Choroid plexus epithelial cell (primary cell): ENCODE results near the gene REELD1.
A peak's percentile ranks its signal among the peaks of the same experiment; 100 is the strongest.

Source experiments
- DNase-seq: peaks from one replicate; pipeline ENCODE4 v3.0.0-alpha.2; 2010; ENCODE audit warnings: low read depth
- H3K4me3 ChIP-seq: 2 replicates; pipeline ENCODE4 v1.5.1; 2011; ENCODE audit warnings: low read depth, mild to moderate bottlenecking, control low read depth, low read length, moderate library complexity
- TF ChIP-seq, protein P1 (sequence below): conservative IDR thresholded peaks from 2 replicates; pipeline ENCODE4 v1.5.1; 2011; ENCODE audit warnings: low read depth, mild to moderate bottlenecking, control low read depth, inconsistent platforms, low read length, moderate library complexity

REELD1 gene

DNA sequence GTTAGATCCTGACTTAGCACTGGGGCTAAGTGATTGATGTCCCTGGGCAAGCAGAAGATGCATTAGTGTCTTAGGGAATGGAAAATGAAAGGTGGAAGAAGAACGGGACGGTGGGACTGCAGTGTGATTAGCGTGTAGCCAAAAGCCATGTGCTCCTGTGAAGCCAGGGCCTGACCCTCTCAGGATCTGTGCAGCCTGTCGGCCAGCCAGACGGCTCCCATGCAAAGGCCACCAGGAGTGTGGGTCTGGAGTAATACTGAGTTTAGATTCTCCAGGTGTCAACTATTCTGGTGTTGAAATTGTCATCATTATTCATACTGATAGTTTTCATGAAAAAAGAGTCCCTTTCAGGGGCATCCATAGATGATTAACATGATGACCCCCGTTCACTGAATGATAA lies 32.0 kb downstream of the REELD1 start:
- DNase-seq = no peak
- TF ChIP-seq, protein P1, sequence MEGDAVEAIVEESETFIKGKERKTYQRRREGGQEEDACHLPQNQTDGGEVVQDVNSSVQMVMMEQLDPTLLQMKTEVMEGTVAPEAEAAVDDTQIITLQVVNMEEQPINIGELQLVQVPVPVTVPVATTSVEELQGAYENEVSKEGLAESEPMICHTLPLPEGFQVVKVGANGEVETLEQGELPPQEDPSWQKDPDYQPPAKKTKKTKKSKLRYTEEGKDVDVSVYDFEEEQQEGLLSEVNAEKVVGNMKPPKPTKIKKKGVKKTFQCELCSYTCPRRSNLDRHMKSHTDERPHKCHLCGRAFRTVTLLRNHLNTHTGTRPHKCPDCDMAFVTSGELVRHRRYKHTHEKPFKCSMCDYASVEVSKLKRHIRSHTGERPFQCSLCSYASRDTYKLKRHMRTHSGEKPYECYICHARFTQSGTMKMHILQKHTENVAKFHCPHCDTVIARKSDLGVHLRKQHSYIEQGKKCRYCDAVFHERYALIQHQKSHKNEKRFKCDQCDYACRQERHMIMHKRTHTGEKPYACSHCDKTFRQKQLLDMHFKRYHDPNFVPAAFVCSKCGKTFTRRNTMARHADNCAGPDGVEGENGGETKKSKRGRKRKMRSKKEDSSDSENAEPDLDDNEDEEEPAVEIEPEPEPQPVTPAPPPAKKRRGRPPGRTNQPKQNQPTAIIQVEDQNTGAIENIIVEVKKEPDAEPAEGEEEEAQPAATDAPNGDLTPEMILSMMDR = no peak
- no peak overlapping the region for H3K4me3 ChIP-seq

DNA sequence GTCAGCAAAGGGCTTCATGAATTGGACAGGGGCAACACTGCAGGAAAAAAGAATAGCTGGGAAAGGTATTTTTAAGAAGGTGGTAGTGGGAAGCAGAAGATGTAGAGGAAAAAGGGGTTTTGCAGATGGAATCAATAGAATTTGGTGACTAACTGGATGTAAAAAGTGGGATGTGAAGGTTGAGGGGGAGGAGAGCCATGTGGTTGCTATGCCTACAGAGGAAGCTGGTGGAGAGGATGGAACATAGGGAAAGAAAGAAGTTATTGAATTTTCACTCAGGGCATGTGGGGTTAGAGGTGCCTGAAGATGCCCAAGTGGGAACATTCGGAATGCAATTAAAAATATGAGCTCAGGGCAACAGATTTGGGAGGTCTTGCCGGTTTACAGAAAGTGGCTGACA lies 33.0 kb downstream of the REELD1 start:
- no peak for DNase-seq
- H3K4me3 ChIP-seq = no peak overlapping the region
- TF ChIP-seq, protein P1 = no peak

DNA sequence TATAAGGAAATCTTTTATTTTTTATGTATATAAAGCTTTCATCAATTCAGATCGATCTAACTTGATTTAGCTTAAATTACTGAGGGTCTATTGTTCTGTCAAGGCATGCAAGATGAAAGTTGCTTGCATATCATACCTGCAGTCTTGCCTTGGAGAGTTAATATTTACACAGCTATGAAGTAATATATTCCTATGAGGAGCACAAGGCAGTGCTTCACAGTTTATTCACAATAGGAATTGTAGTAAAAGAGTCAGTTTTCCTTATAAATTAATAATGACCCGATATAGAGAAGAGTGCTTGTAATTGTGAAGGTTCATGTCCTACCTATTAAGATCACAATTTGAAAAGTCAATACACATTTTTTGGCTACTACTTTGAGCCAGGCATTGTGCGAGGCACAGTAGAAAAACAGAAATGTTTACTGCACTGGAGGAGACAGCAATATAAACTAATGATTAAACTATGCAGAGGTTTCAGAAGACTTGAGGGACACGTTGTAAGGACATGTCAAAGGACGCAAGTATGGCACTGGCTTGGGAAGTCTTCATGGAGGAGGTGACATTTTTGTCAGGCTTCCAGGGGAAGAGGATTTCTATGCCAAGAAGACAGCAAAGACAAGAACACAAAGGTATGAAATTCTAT lies 38.8 kb downstream of the REELD1 start:
- H3K4me3 ChIP-seq = no peak overlapping the region
- DNase-seq = no peak
- TF ChIP-seq, protein P1 = no peak

DNA sequence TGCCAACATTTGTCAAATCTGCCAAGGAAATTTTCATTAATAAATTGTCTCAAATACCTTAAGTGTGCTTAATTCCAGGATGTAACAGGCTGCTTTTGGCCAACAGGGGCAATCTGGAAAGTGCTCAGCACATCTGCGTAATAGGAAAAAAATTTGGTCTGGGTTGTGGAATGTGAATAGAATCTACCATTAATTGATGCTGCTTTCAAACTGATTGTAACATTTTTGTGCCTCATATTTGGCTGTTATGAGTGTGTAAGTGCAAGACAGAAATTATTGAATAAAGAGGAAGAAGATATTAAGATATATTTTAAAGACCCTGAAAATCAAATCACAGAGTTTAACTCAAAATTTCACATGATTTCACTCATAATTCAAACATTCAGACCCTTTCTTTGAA lies 41.1 kb downstream of the REELD1 start:
- TF ChIP-seq, protein P1 = peak; percentile 41
- no peak overlapping the region for H3K4me3 ChIP-seq
- DNase-seq = peak; percentile 80

DNA sequence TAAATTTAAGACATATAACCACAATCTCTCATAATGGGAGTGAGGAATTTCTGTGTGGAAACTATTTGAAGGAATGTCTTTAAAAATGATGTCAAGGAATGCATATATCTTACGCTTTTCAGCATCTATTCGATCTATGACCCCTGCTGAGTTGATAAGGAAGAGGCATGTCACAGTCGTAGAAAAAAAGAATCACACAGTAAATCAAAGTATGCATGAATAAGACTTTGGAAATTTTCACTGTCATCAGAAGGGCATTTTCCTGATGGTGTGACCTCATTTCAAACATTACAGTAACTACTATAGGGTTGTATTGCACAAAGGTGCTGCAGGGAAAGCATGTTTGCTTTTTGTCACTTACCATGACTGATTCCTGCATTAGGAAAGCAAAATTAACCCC lies 41.5 kb downstream of the REELD1 start:
- DNase-seq = peak; percentile 86
- TF ChIP-seq, protein P1 = no peak
- H3K4me3 ChIP-seq = no peak overlapping the region

DNA sequence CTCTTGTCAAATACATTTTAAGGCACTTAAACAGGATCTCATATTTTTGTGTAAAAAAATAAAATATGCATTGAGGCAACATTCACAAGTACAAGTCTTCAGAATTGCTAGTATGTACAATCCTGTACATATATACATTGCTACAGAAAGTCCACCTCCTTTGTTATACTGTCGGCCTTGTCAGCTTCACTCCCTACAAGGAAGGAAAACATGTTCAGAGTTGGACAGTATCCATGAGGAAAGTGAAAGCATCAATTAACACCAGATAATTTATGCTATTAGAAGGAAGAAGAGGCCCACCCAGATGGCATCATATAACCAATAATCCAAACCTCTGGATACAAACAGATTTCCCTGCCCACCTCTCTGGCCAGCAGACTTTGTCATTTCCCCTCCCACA lies 42.0 kb downstream of the REELD1 start:
- TF ChIP-seq, protein P1 = no peak
- no peak for DNase-seq
- H3K4me3 ChIP-seq = no peak overlapping the region

DNA sequence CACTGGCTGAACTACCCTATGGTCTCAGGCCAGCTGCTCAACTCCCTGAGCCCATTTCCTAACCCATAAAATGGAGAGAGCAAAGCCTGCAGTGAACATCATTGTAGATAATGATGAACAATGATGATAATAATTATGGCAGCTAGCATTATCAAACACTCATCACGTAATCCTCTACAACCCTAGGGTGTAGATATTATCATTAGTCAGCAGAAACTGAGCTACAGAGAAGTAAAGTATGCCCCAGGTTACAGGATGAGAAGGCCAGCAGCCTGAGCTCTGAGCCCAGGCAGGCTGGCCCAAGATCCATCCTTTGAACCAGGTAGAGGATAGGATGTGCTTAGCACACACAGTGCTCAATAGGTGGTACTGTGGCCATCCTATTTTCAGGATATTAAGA lies 43.2 kb downstream of the REELD1 start:
- no peak overlapping the region for H3K4me3 ChIP-seq
- no peak for DNase-seq
- TF ChIP-seq, protein P1 = no peak
